Prostate gland (tissue), 2 donors: ENCODE data around the gene CEP70.

ENCODE experiments used
- CTCF ChIP-seq, 4 experiments: fragments of 200-600 bp in 2 of 4; fragments of 450-650 bp in 2 of 4; sonication (generic) in 2 of 4; IDR thresholded peaks; 1 replicate in 3 of 4; 2 replicates in 1 of 4; pipeline ENCODE4 v1.5.1; 2016 to 2019; ENCODE audit warnings: antibody characterized with exemption in 4 of 4, mild to moderate bottlenecking in 2 of 4, moderate library complexity in 2 of 4
- POLR2A ChIP-seq: fragments of 450-650 bp; IDR thresholded peaks from one replicate; pipeline ENCODE4 v1.6.1; 2016; ENCODE audit warnings: antibody characterized with exemption, mild to moderate bottlenecking

GRCh38 chr3:138600100-138600745 lies 6.2 kb upstream of the CEP70 start:
- TF ChIP-seq CTCF (IDR thresholded peaks at IDR 0.05) (no peak), POLR2A (no peak)
